HFFc6 (cell line): ENCODE results near the gene PRRX1. TPM values are rescaled to one million over a fixed set of nuclear protein-coding genes. Genes with fewer than 3 reads are reported as not detected.

ENCODE experiments used
- DNase-seq: peaks from one replicate; pipeline ENCODE4 v3.0.0-alpha.2; 2018
- H3K27ac Mint-ChIP-seq: 2 replicates; pipeline ENCODE4 v1.8.0; 2020; ENCODE audit warnings: mild to moderate bottlenecking, mixed read lengths
- H3K27me3 Mint-ChIP-seq: 2 replicates; pipeline ENCODE4 v1.8.0; 2021; ENCODE audit warnings: mild to moderate bottlenecking, moderate library complexity, mixed read lengths; ENCODE audit not compliant: insufficient read depth
- H3K36me3 Mint-ChIP-seq: 2 replicates; pipeline ENCODE4 v1.8.0; 2021; ENCODE audit warnings: low read depth, mixed read lengths
- H3K4me1 Mint-ChIP-seq: 2 replicates; pipeline ENCODE4 v1.8.0; 2020; ENCODE audit warnings: low read depth, mixed read lengths
- H3K4me3 Mint-ChIP-seq: 2 replicates; pipeline ENCODE4 v1.8.0; 2020; ENCODE audit warnings: mild to moderate bottlenecking, moderate library complexity, mixed read lengths
- H3K9me3 Mint-ChIP-seq: 2 replicates; pipeline ENCODE4 v1.8.0; 2020; ENCODE audit warnings: mild to moderate bottlenecking, mixed read lengths
- total RNA-seq, 6 experiments: library from RNA; stranded (reverse); fragmentation: NEBNext Ultra II Directional; extraction: Animal tissue kit (Norgen Biotek cat#: 25700); gene quantifications; 2 replicates in 1 of 6; 3 replicates in 5 of 6; pipeline ENCODE4 v1.2.3, GENCODE V29; 2021
- TF ChIP-seq, protein P1 (sequence below): fragments of 200-600 bp; sonication (generic); IDR thresholded peaks from 2 replicates; pipeline ENCODE4 v1.5.0; 2021; ENCODE audit warnings: antibody characterized with exemption, mild to moderate bottlenecking

PRRX1 gene
- total RNA-seq, 6 experiments from 2014 or later: 151 to 310 (median 270) TPM

GRCh38 chr1:170765712-170766330, 101.9 kb downstream of the PRRX1 start:
- Mint-ChIP-seq H3K4me1 (peaks cover 13% of the 10 kb centered on the region), H3K9me3 (0 out of 2 replicates have a peak, but pooled peaks cover 5% of the 10 kb centered on the region), H3K4me3 (no peak overlapping the region), H3K36me3 (no peaks in the 10 kb centered on the region; the same call in none of the 2 replicates), H3K27ac (peak overlapping the region; percentile 14; the same call in 1 of the 2 replicates), H3K27me3 (no peaks in the 10 kb centered on the region)
- DNase-seq: peak; percentile 34
- TF ChIP-seq, protein P1, sequence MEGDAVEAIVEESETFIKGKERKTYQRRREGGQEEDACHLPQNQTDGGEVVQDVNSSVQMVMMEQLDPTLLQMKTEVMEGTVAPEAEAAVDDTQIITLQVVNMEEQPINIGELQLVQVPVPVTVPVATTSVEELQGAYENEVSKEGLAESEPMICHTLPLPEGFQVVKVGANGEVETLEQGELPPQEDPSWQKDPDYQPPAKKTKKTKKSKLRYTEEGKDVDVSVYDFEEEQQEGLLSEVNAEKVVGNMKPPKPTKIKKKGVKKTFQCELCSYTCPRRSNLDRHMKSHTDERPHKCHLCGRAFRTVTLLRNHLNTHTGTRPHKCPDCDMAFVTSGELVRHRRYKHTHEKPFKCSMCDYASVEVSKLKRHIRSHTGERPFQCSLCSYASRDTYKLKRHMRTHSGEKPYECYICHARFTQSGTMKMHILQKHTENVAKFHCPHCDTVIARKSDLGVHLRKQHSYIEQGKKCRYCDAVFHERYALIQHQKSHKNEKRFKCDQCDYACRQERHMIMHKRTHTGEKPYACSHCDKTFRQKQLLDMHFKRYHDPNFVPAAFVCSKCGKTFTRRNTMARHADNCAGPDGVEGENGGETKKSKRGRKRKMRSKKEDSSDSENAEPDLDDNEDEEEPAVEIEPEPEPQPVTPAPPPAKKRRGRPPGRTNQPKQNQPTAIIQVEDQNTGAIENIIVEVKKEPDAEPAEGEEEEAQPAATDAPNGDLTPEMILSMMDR: peak; percentile 82

GRCh38 chr1:170768929-170769328, 105.0 kb downstream of the PRRX1 start:
- Mint-ChIP-seq H3K36me3 (no peaks in the 10 kb centered on the region), H3K9me3 (no peaks in the 10 kb centered on the region), H3K4me1 (peaks cover 13% of the 10 kb centered on the region), H3K27ac (no peak overlapping the region), H3K27me3 (no peaks in the 10 kb centered on the region), H3K4me3 (no peak overlapping the region)
- DNase-seq: no peak
- TF ChIP-seq, protein P1: no peak

- H3K4me1 Mint-ChIP-seq: peaks cover 13% of the 10 kb centered on the region
- no peaks in the 10 kb centered on the region for H3K9me3 Mint-ChIP-seq
- no peaks in the 10 kb centered on the region for H3K27me3 Mint-ChIP-seq
- TF ChIP-seq, protein P1: no peak
- H3K4me3 Mint-ChIP-seq: no peak overlapping the region
- H3K36me3 Mint-ChIP-seq: no peaks in the 10 kb centered on the region
- no peak overlapping the region for H3K27ac Mint-ChIP-seq
- no peak for DNase-seq
Observed at GRCh38 chr1:170769691-170770090, 105.8 kb downstream of the PRRX1 start.

GRCh38 chr1:170770254-170770653, 106.3 kb downstream of the PRRX1 start:
- no peak for DNase-seq
- TF ChIP-seq, protein P1: no peak
- Mint-ChIP-seq H3K4me3 (no peak overlapping the region), H3K27me3 (no peaks in the 10 kb centered on the region), H3K36me3 (no peaks in the 10 kb centered on the region), H3K9me3 (no peaks in the 10 kb centered on the region), H3K4me1 (peaks cover 8% of the 10 kb centered on the region), H3K27ac (no peak overlapping the region)

- Mint-ChIP-seq H3K36me3 (no peaks in the 10 kb centered on the region), H3K9me3 (no peaks in the 10 kb centered on the region), H3K4me3 (no peak overlapping the region), H3K4me1 (no peaks in the 10 kb centered on the region), H3K27me3 (no peaks in the 10 kb centered on the region), H3K27ac (no peak overlapping the region)
- TF ChIP-seq, protein P1: no peak
- no peak for DNase-seq
Observed at GRCh38 chr1:170776252-170776651, 112.3 kb downstream of the PRRX1 start.
